ENCODE measurements around the gene PABPN1L. TPM values are rescaled to one million over a fixed set of nuclear protein-coding genes. Genes with fewer than 3 reads are reported as not detected.

The PABPN1L gene
- total RNA-seq, 1 experiment from 2014 or later = not detected

DNA sequence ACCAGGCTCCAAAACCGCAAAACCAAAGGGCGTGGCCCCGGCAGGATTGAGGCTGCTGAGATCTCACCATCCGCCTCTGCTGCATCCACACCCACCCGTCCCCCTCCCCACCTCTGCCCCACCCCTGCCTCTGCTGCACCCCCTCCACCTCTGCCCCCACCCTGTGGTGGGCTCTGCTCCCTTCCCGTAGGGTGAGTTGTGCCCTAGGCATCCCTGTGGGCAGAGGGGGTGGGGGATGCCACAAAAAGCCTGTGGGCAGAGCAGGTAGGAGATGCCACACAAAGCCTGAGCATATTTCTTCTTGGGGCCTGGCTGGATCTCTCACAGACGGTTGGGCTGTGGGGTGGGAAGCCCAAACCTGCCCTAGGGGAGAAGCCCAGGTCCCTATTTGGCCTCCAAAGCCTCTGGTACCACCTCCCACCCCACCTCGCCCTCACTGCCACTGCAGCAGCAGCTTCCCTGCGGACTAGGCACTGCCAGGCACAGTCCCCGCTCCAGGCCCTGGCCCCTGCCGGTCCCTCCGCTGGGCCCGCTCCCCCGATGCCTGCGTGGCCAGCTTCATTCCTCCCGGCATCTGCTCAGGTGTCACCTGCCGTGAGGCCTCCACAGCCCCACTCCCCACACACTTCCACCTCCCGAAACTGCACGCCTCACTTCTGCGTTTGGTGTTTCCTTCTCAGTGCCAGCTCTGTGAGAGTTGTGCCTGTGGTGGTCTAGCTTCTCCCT lies 11.3 kb upstream of the PABPN1L start:
- H3K4me3 ChIP-seq (ENCODE audit: low read depth, low read length) = no peak overlapping the region
- no peak for TF ChIP-seq CTCF (IDR thresholded peaks at IDR 0.05; ENCODE audit: insufficient read depth in 1 of 2, low read depth in 1 of 2, low read length in 1 of 2, severe bottlenecking in 1 of 2, unreplicated experiment in 1 of 2)
- H3K27me3 ChIP-seq (replicated peaks; ENCODE audit: control insufficient read depth, insufficient read depth, low read length) = no peaks in the 10 kb centered on the region; the same call in 1 of the 2 replicates
- no peak overlapping the region for H3K27ac Mint-ChIP-seq (ENCODE audit: unreplicated experiment)
- DNase-seq = no peak
- intact Hi-C loops (cut with micrococcal nuclease; ENCODE audit: unreplicated experiment) = no loop called here
- H3K36me3 Mint-ChIP-seq (ENCODE audit: insufficient read depth, unreplicated experiment) = no peaks in the 10 kb centered on the region
- no peak overlapping the region for H3K4me3 Mint-ChIP-seq (ENCODE audit: unreplicated experiment)
- ChIA-PET POLR2A (interaction anchor here (0.5 kb wide), 1 partner anchor 175 kb away, joined by 6 read pairs; no protein-coding TSS in a partner anchor), CTCF (interaction anchor here (0.6 kb wide), 1 partner anchor 8 kb away, joined by 5 read pairs; no protein-coding TSS in a partner anchor)
- H3K27me3 Mint-ChIP-seq (ENCODE audit: insufficient read depth, unreplicated experiment) = peaks cover 10% of the 10 kb centered on the region
- H3K9me3 ChIP-seq = no peaks in the 10 kb centered on the region
- BruUV-seq (replicated peaks) = no TSS peak
- H3K4me1 ChIP-seq = peaks cover 18% of the 10 kb centered on the region
- H3K9me3 Mint-ChIP-seq (ENCODE audit: unreplicated experiment) = no peaks in the 10 kb centered on the region
- no peaks in the 10 kb centered on the region for H3K36me3 ChIP-seq (ENCODE audit: control insufficient read depth, insufficient read depth, low read length)
- H3K4me1 Mint-ChIP-seq (ENCODE audit: low read depth, unreplicated experiment) = no peaks in the 10 kb centered on the region

- intact Hi-C loops (cut with micrococcal nuclease; ENCODE audit: unreplicated experiment) = no loop called here
- Mint-ChIP-seq H3K27ac (ENCODE audit: unreplicated experiment) (no peak overlapping the region), H3K4me1 (ENCODE audit: low read depth, unreplicated experiment) (no peaks in the 10 kb centered on the region), H3K4me3 (ENCODE audit: unreplicated experiment) (no peak overlapping the region), H3K36me3 (ENCODE audit: insufficient read depth, unreplicated experiment) (no peaks in the 10 kb centered on the region), H3K9me3 (ENCODE audit: unreplicated experiment) (no peaks in the 10 kb centered on the region), H3K27me3 (ENCODE audit: insufficient read depth, unreplicated experiment) (peaks cover 10% of the 10 kb centered on the region)
- H3K36me3 ChIP-seq (ENCODE audit: control insufficient read depth, insufficient read depth, low read length) = no peaks in the 10 kb centered on the region
- H3K9me3 ChIP-seq = no peaks in the 10 kb centered on the region
- H3K4me3 ChIP-seq (ENCODE audit: low read depth, low read length) = no peak overlapping the region
- no peak for TF ChIP-seq CTCF (IDR thresholded peaks at IDR 0.05; ENCODE audit: insufficient read depth in 1 of 2, low read depth in 1 of 2, low read length in 1 of 2, severe bottlenecking in 1 of 2, unreplicated experiment in 1 of 2)
- ChIA-PET POLR2A (interaction anchor here (0.5 kb wide), 1 partner anchor 176 kb away, joined by 6 read pairs; no protein-coding TSS in a partner anchor), CTCF (no interaction called here)
- H3K4me1 ChIP-seq = peaks cover 18% of the 10 kb centered on the region
- H3K27me3 ChIP-seq (replicated peaks; ENCODE audit: control insufficient read depth, insufficient read depth, low read length) = no peaks in the 10 kb centered on the region; the same call in 1 of the 2 replicates
- no peak for DNase-seq
- BruUV-seq (replicated peaks) = no TSS peak
Observed at GRCh38 chr16:88876942-88877526, 10.6 kb upstream of the PABPN1L start.

DNA sequence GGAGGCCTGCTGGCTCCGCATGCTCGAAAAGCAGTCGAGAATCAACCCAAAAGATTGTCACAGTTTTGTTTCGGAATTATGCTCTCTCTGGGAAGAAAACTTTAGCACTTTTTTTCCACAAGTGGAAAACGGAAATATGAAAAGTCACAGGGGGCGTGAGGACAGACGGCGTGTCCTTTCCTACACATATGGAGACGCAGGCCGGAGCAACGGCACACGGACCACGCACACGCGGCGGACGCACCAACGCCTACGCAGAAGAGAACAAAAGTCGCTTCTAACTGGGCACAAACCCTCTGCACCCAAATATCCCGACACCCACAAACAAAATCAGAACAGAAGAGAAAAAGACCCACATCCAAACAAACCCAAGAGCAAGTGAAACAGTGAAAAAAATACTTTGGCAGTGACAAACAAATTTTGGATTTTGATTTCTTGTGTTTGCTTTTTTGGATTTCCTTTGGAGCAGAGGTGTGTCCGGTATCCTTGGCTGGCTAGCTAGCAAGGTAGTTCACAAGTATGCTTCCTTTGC lies 9.3 kb upstream of the PABPN1L start:
- intact Hi-C loops (cut with micrococcal nuclease; ENCODE audit: unreplicated experiment) = no loop called here
- Mint-ChIP-seq H3K27ac (ENCODE audit: unreplicated experiment) (no peak overlapping the region), H3K36me3 (ENCODE audit: insufficient read depth, unreplicated experiment) (no peaks in the 10 kb centered on the region), H3K4me3 (ENCODE audit: unreplicated experiment) (no peak overlapping the region), H3K27me3 (ENCODE audit: insufficient read depth, unreplicated experiment) (peaks cover 12% of the 10 kb centered on the region), H3K9me3 (ENCODE audit: unreplicated experiment) (no peaks in the 10 kb centered on the region), H3K4me1 (ENCODE audit: low read depth, unreplicated experiment) (no peaks in the 10 kb centered on the region)
- DNase-seq = no peak
- H3K4me1 ChIP-seq = peaks cover 16% of the 10 kb centered on the region
- ChIA-PET CTCF (no interaction called here), POLR2A (no interaction called here)
- H3K4me3 ChIP-seq (ENCODE audit: low read depth, low read length) = no peak overlapping the region
- no peaks in the 10 kb centered on the region for H3K9me3 ChIP-seq
- H3K27me3 ChIP-seq (replicated peaks; ENCODE audit: control insufficient read depth, insufficient read depth, low read length) = no peaks in the 10 kb centered on the region; the same call in 1 of the 2 replicates
- H3K36me3 ChIP-seq (ENCODE audit: control insufficient read depth, insufficient read depth, low read length) = no peaks in the 10 kb centered on the region
- BruUV-seq (replicated peaks) = no TSS peak
- no peak for TF ChIP-seq CTCF (IDR thresholded peaks at IDR 0.05; ENCODE audit: insufficient read depth in 1 of 2, low read depth in 1 of 2, low read length in 1 of 2, severe bottlenecking in 1 of 2, unreplicated experiment in 1 of 2)
